AG10803 (cell line): ENCODE data around the gene TECPR2.

Experiments used
- DNase-seq: peaks from one replicate; pipeline ENCODE4 v3.0.0; 2010; ENCODE audit warnings: low read depth
- H3K4me3 ChIP-seq: 2 replicates; pipeline ENCODE4 v1.5.1; 2011; ENCODE audit warnings: mild to moderate bottlenecking, low read length, control low read depth
- CTCF ChIP-seq: conservative IDR thresholded peaks from 2 replicates; pipeline ENCODE4 v1.5.1; 2011; ENCODE audit warnings: mild to moderate bottlenecking, low read length, control low read depth, inconsistent platforms

Gene TECPR2

GRCh38 chr14:102487204-102487577, 124.5 kb downstream of the TECPR2 start:
- TF ChIP-seq CTCF: no peak
- no peak overlapping the region for H3K4me3 ChIP-seq
- no peak for DNase-seq

- no peak for TF ChIP-seq CTCF
- DNase-seq: no peak
- no peak overlapping the region for H3K4me3 ChIP-seq
Observed at GRCh38 chr14:102490456-102490855, 127.7 kb downstream of the TECPR2 start.

GRCh38 chr14:102491366-102491765, 128.6 kb downstream of the TECPR2 start:
- no peak for TF ChIP-seq CTCF

GRCh38 chr14:102491786-102492530, 129.2 kb downstream of the TECPR2 start:
- TF ChIP-seq CTCF: no peak
- no peak overlapping the region for H3K4me3 ChIP-seq
- DNase-seq: no peak

More at GRCh38 chr14:102491366-102491765, 128.6 kb downstream of the TECPR2 start:
- H3K4me3 ChIP-seq: no peak overlapping the region
- DNase-seq: no peak

GRCh38 chr14:102492531-102492910, 129.8 kb downstream of the TECPR2 start:
- TF ChIP-seq CTCF: no peak
- no peak for DNase-seq
- no peak overlapping the region for H3K4me3 ChIP-seq

GRCh38 chr14:102493096-102493495, 130.4 kb downstream of the TECPR2 start:
- H3K4me3 ChIP-seq: no peak overlapping the region
- TF ChIP-seq CTCF: no peak
- no peak for DNase-seq

- no peak for DNase-seq
- no peak for TF ChIP-seq CTCF
- no peak overlapping the region for H3K4me3 ChIP-seq
Observed at GRCh38 chr14:102493585-102493984, 130.8 kb downstream of the TECPR2 start.
